HG03066 (cell line): ENCODE data around the gene TMEM69.
"Not testable (repeated sequence)": the region's sequence is repeated elsewhere in the genome, so short reads cannot be mapped to it uniquely, and the experiment has no call there.

Experiments
- ATAC-seq: cut with Tn5 transposase; IDR thresholded peaks from one replicate; pipeline ENCODE4 v1.9.1; 2021; ENCODE audit warnings: low read depth; ENCODE audit not compliant: unreplicated experiment

TMEM69 gene

GRCh38 chr1:45687754-45688740, at the start of gene TMEM69:
TMEM69 (plus strand) TSS chr1:45688181; CDS start chr1:45691069, 2,888 bp downstream.
- no peak for ATAC-seq

GRCh38 chr1:45640293-45640692, 47.7 kb upstream of the TMEM69 start:
- no peak for ATAC-seq

GRCh38 chr1:45643321-45643720, 44.7 kb upstream of the TMEM69 start:
- ATAC-seq: no peak

GRCh38 chr1:45643978-45644377, 44.0 kb upstream of the TMEM69 start:
- no peak for ATAC-seq

GRCh38 chr1:45644661-45645060, 43.3 kb upstream of the TMEM69 start:
- ATAC-seq: no peak

- no peak for ATAC-seq
These were observed 40.5 kb upstream of the TMEM69 start for GRCh38 chr1:45647248-45648021.

- no peak for ATAC-seq
These were observed 33.3 kb upstream of the TMEM69 start for GRCh38 chr1:45654540-45655280.

- no peak for ATAC-seq
These were observed 31.3 kb upstream of the TMEM69 start for GRCh38 chr1:45656573-45657226.

GRCh38 chr1:45658171-45658570, 29.8 kb upstream of the TMEM69 start:
- no peak for ATAC-seq

GRCh38 chr1:45659222-45659621, 28.8 kb upstream of the TMEM69 start:
- ATAC-seq: no peak

- no peak for ATAC-seq
These were observed 27.6 kb upstream of the TMEM69 start for GRCh38 chr1:45660336-45660735.

- no peak for ATAC-seq
These were observed 21.1 kb upstream of the TMEM69 start for GRCh38 chr1:45666836-45667235.

GRCh38 chr1:45667321-45668111, 20.5 kb upstream of the TMEM69 start:
- no peak for ATAC-seq

- ATAC-seq: no peak
These were observed 19.5 kb upstream of the TMEM69 start for GRCh38 chr1:45668526-45668925.

- no peak for ATAC-seq
These were observed 18.6 kb upstream of the TMEM69 start for GRCh38 chr1:45669379-45669778.

- no peak for ATAC-seq
These were observed 17.9 kb upstream of the TMEM69 start for GRCh38 chr1:45669859-45670655.

GRCh38 chr1:45673956-45674355, 14.0 kb upstream of the TMEM69 start:
- no peak for ATAC-seq

GRCh38 chr1:45674478-45674877, 13.5 kb upstream of the TMEM69 start:
- ATAC-seq: no peak

GRCh38 chr1:45676553-45676952, 11.4 kb upstream of the TMEM69 start:
- ATAC-seq: not testable (repeated sequence)
